Cardiac muscle cell (in vitro differentiated cells and primary cell): ENCODE results near the gene CNTNAP2. TPM values are rescaled to one million over a fixed set of nuclear protein-coding genes. Genes with fewer than 3 reads are reported as not detected.

Source experiments
- DNase-seq, 2 donors: peaks; one replicate each; pipeline versions ENCODE4 v3.0.0 to v3.0.0-alpha.2; 2010 to 2017; ENCODE audit warnings: low read depth in 1 of 2, low spot score in 1 of 2
- H3K27ac ChIP-seq: fragments of 200-600 bp; sonication (generic); 2 replicates; pipeline ENCODE4 v1.5.1; 2016
- H3K27me3 ChIP-seq: fragments of 200-600 bp; sonication (generic); 2 replicates; pipeline ENCODE4 v1.6.0; 2016; ENCODE audit warnings: control low read depth
- H3K36me3 ChIP-seq: fragments of 200-600 bp; sonication (generic); 2 replicates; pipeline ENCODE4 v1.5.1; 2016; ENCODE audit warnings: control low read depth
- H3K4me1 ChIP-seq: fragments of 200-600 bp; sonication (generic); 2 replicates; pipeline ENCODE4 v1.8.1; 2017; ENCODE audit warnings: low read depth, mild to moderate bottlenecking, mixed run types
- H3K4me3 ChIP-seq: fragments of 200-600 bp; sonication (generic); 2 replicates; pipeline ENCODE4 v1.5.1; 2016; ENCODE audit warnings: mild to moderate bottlenecking
- H3K9me3 ChIP-seq: fragments of 200-600 bp; sonication (generic); 2 replicates; pipeline ENCODE4 v1.5.1; 2017; ENCODE audit warnings: low read depth, mild to moderate bottlenecking, control low read depth
- polyA plus RNA-seq: library from polyadenylated mRNA; unstranded; fragments of >200 nt; fragmentation: Nextera tagmentation; extraction: Ambion mirVana; gene quantifications from 2 replicates; pipeline ENCODE4 v1.2.1, GENCODE V29; 2016
- total RNA-seq: library from RNA; depleted of rRNA; stranded (reverse); fragments of >200 nt; gene quantifications from 2 replicates; pipeline ENCODE4 v1.2.3, GENCODE V29; 2016
- TF ChIP-seq, protein P1 (sequence below): IDR thresholded peaks from 2 replicates; pipeline ENCODE4 v1.5.1; 2012; ENCODE audit warnings: low read depth, mild to moderate bottlenecking, low read length

CNTNAP2 gene
- total and polyA plus RNA-seq, 2 experiments from 2014 or later: 4.8 to 5.1 TPM

DNA sequence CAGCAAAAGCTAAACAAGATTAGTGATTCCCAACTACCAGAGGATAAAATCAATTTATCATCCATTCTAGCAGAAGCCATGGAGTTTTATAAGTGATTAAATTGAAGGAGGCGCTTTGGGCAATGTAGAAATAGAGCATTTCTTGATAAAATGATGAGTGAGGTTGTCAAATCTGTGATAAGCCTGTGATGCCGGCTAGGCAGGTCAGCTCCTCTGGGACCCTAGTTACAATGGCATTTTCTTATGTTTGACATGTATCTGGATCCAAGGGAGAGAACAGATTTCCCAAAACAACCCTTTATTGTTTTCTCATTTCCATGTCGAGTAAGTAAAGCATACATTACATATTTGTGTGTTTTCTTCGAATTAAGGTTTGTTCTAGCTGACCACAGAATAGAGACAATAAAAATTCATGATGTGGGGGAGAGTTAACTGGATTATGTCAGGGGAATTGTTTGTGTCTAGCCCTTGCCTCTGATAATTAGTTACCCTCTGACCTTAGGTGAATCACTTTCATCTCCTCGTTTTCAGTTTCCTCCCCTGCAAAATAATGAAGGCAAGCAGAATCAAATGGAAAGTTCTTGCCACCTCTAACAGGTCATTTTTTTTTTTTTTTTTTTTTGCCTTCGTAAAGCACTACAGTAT lies 378.5 kb downstream of the CNTNAP2 start:
- Histone ChIP-seq H3K4me1 (no peaks in the 10 kb centered on the region), H3K27me3 (no peaks in the 10 kb centered on the region), H3K4me3 (no peak overlapping the region), H3K36me3 (no peaks in the 10 kb centered on the region), H3K9me3 (no peaks in the 10 kb centered on the region), H3K27ac (no peak overlapping the region)
- no peak for DNase-seq
- TF ChIP-seq, protein P1, sequence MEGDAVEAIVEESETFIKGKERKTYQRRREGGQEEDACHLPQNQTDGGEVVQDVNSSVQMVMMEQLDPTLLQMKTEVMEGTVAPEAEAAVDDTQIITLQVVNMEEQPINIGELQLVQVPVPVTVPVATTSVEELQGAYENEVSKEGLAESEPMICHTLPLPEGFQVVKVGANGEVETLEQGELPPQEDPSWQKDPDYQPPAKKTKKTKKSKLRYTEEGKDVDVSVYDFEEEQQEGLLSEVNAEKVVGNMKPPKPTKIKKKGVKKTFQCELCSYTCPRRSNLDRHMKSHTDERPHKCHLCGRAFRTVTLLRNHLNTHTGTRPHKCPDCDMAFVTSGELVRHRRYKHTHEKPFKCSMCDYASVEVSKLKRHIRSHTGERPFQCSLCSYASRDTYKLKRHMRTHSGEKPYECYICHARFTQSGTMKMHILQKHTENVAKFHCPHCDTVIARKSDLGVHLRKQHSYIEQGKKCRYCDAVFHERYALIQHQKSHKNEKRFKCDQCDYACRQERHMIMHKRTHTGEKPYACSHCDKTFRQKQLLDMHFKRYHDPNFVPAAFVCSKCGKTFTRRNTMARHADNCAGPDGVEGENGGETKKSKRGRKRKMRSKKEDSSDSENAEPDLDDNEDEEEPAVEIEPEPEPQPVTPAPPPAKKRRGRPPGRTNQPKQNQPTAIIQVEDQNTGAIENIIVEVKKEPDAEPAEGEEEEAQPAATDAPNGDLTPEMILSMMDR: no peak

DNA sequence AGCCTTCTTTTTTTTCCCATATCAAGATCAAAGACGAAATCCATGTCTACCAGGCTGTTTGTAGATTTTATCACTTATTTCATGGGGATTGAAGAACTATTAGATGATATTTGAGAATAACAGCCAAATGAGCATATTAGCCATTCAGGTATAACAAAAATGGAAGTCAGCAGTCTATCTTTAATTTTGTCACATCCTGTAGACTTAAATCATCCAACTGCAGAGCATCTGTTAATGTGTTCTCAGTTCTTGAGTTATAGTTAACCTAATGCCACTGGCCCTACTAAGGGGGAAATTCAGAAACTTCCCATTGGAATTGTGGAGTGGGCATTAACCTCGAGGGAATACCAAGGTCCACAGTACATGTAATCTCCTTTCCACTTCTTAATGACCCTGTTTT lies 380.1 kb downstream of the CNTNAP2 start:
- TF ChIP-seq, protein P1: no peak
- Histone ChIP-seq H3K4me3 (no peak overlapping the region), H3K27me3 (no peaks in the 10 kb centered on the region), H3K9me3 (no peaks in the 10 kb centered on the region), H3K36me3 (no peaks in the 10 kb centered on the region), H3K4me1 (no peaks in the 10 kb centered on the region), H3K27ac (no peak overlapping the region)
- no peak for DNase-seq

DNA sequence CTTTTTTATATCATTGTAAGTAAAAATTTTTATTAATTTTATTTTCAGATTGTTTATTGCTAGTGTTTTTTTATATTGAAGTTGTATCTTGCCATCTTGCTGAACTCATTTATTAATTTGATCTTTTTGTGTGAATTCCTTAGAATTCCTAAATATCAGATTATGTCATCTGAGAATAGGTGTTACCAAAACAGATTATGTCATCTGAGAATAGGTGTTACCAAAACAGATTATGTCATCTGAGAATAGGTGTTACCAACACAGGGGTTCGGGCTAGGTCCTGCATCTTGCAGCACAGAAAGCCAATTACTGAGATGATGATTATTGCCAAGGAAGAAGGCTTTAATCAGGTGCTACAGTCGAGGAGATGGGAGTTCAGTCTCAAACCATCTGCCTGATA lies 383.4 kb downstream of the CNTNAP2 start:
- no peak overlapping the region for H3K4me3 ChIP-seq
- H3K27me3 ChIP-seq: no peaks in the 10 kb centered on the region
- no peak overlapping the region for H3K27ac ChIP-seq
- H3K36me3 ChIP-seq: no peaks in the 10 kb centered on the region
- no peak for DNase-seq
- TF ChIP-seq, protein P1: no peak
- H3K4me1 ChIP-seq: no peaks in the 10 kb centered on the region
- H3K9me3 ChIP-seq: no peaks in the 10 kb centered on the region

DNA sequence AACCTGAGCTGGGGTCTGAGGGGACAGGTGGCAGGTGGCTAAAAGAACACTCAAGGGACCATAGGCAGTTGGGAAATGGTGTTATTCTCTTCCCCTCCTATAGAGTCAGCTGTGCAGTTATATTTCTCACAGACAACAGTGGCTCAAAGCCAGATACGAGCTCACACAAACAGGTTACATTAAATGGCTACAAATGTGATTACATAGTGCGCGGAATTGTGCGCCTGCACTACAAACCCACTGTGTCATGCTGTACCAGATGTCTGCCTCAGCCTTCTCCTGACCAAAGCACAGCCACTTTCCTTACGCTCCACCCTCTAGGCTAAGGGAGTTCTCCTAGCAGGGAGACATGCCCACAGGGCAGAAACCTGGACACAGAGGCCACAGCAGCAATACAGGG lies 387.2 kb downstream of the CNTNAP2 start:
- TF ChIP-seq, protein P1: no peak
- H3K27me3 ChIP-seq: no peaks in the 10 kb centered on the region
- DNase-seq: no peak
- no peaks in the 10 kb centered on the region for H3K9me3 ChIP-seq
- H3K36me3 ChIP-seq: no peaks in the 10 kb centered on the region
- H3K4me3 ChIP-seq: no peak overlapping the region
- no peak overlapping the region for H3K27ac ChIP-seq
- no peaks in the 10 kb centered on the region for H3K4me1 ChIP-seq

DNA sequence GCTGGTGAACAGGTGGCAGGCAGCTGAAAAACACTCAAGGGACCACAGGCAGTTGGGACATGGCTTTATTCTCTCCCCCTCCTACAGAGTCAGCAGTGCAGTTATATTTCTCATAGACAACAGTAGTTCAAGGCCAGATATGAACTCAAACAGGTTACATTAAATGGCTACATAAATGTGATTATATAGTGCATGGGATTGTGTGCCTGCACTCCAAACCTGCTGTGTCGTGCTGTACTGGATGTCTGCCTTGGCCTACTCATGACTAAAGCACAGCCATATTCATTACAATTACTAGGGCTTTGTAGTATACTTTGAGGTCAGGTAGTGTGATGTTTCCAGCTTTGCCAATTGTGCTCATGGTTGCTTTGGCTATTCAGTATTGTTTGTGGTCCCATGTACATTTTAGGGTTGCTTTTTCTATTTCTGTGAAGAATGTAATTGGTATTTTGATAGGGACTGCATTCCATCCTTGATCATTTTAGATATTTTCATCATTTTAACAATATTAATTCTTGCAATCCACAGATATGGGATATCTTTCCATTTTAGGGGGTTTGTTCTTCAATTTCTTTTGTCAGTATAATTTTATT lies 393.6 kb downstream of the CNTNAP2 start:
- no peaks in the 10 kb centered on the region for H3K4me1 ChIP-seq
- H3K4me3 ChIP-seq: no peak overlapping the region
- DNase-seq: no peak
- H3K27ac ChIP-seq: no peak overlapping the region
- TF ChIP-seq, protein P1: no peak
- H3K36me3 ChIP-seq: no peaks in the 10 kb centered on the region
- H3K9me3 ChIP-seq: no peaks in the 10 kb centered on the region
- no peaks in the 10 kb centered on the region for H3K27me3 ChIP-seq
